CD1c-positive myeloid dendritic cell (primary cell): ENCODE data around the gene TP53AIP1.
"Not testable (repeated sequence)": the region's sequence is repeated elsewhere in the genome, so short reads cannot be mapped to it uniquely, and the experiment has no call there.

Experiments
- DNase-seq: peaks from one replicate; pipeline ENCODE4 v3.0.0-alpha.2; 2016; ENCODE audit errors: extremely low spot score

TP53AIP1 gene

DNA sequence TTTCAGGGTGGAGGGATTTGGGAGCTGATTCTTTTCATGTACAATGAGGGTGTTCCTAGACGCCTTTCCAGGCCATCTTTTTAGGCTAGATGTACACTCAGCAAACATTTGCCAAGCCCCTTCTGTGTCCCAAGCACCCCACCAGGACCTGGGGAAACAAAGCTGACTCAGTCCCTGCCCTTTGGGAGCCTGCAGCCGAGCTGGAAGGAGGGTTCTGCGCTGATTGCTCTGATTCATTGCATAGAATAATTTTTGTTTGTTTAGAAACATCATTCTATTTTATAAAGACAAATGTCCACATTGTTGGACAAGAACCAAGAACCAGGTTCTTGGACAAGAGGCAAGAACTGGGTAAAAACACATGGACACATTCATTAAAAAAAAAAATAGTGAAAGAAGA is 16.7 kb downstream of the TP53AIP1 start:
- no peak for DNase-seq

DNA sequence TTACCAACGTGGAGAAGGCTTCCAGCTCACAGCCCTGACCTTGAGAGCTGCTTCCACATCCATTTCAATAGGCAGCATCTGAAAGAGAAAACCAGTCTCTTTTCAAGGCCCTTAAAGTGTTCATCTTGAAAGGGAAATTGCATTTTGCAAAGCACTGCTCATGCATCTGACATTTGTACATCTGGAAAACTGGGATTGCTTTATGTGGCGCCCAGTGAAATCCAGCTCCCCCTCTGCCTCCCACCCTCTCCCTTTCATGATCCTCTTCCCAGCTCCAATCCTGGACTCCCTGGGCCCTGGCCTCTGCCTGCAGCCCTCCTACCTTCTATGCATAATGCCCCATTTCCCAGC is 17.4 kb downstream of the TP53AIP1 start:
- DNase-seq, result no peak

DNA sequence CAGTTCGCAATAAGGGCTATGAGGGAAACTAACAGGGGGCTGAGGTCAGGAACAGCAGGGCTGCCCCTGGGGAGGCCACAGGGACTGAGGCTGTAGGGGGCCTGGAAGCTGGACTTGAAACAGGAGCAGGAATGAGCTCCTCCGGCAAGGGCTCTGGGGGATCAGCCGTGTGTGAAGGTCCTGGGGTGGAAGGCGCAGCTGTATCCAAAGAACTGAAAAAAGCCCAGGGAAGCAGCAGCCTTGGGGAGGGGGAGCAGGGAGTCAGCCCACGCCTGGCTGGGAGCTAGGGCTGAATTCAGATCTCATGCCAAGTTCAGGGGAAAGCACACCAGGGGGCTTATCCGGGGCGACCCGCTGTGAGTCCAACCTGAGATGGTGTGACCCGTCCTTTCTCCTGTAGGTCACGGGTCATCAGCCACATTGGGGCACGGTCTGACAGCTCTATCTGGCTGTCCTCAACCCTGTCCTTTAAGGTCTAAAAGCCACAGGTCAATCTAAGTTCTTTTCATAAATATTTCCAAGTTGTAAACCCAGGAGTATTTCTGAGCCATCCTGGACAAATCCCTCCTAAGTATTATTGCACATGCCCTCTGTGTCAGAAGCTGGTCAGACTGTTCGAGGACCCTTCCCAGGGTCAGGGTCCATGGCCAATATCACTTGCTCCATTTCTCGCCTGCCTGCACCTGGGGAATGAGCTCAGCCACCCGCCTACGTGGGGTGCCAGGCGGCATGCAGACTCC is 18.0 kb downstream of the TP53AIP1 start:
- no peak for DNase-seq

DNA sequence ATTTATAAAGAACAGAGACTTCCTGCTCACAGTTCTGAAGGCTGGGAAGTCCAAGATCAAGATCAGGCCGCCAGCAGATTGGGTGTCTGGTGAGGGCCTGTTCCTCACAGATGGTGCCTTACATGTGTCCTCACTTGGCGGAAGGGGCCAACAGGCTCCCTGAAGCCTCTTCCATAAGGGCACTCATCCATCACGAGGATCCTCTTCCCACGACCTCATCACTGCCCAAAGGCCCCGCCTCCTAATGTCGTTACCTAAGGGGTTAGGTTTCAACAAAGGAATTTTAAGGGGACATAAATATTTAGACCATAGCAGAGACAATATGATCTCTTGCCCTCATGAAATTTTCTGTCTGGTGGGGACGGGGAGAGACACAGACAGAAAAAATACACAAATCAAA is 18.6 kb downstream of the TP53AIP1 start:
- no peak for DNase-seq

DNA sequence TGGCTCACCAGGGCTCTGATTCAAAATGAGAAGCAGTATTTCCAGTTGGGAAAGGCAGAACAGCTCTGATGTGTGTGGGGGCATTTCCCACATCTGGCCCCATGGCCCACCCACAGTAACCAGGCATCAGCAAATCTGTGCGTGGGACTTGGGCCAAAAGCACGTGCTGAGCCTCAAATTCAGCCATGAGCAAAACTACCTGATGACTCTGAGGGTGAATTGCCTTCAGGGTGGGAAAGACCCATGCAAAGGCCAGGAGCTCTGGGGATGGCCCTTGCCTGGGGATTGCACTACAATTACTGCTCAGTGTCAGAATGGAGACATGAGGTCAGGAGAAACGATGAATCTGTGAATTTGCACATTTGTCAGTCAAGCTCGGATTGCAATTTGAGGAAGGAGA is 20.9 kb downstream of the TP53AIP1 start:
- no peak for DNase-seq

DNA sequence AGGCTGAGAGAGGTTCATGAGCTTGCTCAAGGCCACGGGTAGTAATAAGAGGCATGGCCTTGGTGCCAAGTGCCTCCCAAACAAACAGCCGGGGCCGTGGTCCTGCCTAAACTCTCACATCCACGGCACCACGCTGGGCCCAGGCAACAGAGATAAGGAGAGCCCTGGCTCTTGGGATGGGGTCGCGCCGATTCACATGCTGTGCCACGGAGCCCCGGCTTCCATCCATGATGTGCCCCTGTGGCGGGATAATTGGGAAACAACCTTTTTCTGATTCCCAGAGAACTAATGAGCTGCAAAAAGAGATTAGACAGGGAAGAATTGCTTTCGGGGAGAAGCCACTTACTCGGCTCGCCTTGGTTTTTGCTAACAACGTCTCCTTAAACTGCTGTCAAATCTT is 22.0 kb downstream of the TP53AIP1 start:
- no peak for DNase-seq

DNA sequence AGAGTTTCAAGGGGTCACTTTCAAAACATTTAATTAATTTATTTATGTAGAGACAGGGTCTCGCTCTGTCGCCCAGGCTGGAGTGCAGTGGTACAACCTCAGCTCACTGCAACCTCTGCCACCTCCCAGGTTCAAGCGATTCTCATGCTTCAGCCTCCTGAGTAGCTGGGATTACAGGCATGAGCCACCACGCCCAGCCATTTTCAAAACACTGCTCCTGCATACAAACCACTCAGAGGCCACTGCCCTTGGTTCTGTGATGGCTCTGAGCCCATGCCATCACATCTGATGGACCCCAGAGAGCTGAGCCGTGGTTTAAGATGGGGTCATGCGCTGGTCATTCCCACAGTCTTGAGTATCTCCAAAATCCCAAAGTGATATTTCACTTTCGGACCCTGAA is 23.0 kb downstream of the TP53AIP1 start:
- not testable (repeated sequence) for DNase-seq

DNA sequence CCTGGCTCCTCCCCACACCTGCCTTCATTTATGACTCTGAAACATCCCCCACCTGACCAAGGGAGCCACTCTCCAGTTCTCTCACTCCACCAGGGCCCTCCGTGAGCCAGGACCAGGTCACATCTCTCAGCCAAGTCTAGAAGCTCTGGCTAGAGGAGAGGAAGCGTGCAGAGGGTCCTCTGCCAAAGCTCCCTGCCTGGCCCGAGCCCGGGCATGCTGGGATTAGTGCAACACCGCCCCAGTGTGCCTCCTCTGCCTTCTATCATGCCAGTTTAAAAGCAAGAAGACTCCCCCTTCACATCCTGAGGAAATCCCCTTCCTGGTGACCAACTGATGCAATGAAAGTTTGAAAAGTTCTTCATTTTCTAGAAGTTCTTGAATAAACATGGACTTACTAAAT is 23.5 kb downstream of the TP53AIP1 start:
- DNase-seq, result peak; percentile 13

DNA sequence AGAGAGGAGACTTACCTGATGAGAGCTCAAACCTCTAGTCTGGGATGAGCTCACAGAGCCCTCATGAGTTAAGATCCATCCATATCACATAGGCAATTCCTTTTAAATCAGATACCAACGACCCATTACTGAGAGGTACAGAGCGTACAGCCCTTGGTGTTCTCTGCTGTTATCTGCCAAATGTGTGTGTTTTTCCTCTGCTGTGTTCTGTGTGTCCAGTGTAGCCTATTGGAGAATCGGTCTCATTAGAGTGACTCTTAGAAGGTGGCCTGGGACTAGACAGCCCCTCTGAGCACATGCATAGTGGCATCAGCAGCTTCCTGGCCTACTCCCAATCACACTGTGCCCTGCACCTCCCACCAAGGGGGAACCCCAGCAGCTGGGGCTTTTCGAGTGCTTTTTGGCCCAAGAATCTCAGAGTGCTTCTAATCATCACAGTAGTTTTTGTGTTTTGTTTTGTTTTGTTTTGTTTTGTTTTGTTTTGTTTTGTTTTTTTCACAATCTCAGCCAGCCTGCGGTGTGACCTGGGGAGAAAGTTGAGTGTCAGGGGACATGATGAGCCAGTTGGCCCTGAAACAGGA is 25.4 kb downstream of the TP53AIP1 start:
- no peak for DNase-seq

DNA sequence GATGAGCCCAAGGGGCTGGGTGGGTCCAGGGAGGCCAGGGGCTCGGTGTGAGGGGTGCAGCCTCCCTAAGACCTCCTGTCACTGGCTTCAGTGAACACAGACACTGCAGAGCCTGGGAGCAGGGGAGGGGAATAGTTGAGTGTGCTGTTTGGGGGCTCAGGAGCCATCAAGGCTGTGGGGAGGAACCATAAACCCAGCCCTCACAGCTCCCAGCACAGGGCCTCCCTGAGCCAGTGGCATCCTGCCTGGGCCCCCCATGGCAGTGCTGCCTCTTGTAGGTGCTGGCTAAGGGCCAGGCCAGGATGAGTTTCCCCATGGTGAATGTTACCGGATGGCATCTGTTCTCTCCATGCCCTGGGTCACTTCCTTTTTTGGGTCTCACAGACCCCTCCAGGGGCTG is 26.0 kb downstream of the TP53AIP1 start:
- no peak for DNase-seq

DNA sequence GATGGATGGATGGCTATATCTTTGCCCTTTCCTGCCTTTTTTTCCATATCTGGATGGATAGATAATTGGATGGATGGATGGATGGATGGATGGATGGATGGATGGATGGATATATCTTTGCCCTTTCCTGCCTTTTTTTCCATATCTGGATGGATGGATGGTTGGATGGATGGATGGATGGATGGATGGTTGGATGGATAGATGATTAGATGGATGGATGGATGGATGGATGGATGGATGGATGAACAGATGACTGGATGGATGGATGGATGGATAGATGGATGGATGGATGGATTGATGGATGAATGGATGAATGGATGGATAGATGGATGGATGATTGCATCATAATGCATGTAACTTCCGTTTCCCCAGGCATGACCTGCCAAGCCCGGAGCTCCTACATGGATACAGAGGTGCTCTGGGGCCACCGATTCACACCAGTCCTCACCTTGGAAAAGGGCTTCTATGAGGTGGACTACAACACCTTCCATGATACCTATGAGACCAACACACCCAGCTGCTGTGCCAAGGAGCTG is 26.6 kb downstream of the TP53AIP1 start:
- DNase-seq, result no peak

DNA sequence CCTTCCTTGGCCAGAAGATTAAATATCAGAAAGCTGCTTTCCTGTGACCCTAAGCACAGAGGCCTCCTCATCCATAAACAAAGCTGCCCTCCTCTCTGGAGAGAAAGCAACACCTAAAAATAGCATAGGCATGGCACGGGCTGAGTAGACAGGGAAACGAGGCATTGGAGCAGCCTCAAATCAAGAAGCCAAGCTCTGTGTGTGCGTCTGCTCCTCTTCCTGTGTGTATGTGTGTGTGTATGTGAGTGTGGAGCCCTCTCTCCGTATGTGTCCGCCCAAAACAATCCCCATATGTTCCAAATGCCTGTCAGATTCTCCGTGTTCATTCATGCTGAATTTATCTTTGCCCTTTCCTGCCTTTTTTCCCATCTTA is 27.5 kb downstream of the TP53AIP1 start:
- DNase-seq, result no peak

DNA sequence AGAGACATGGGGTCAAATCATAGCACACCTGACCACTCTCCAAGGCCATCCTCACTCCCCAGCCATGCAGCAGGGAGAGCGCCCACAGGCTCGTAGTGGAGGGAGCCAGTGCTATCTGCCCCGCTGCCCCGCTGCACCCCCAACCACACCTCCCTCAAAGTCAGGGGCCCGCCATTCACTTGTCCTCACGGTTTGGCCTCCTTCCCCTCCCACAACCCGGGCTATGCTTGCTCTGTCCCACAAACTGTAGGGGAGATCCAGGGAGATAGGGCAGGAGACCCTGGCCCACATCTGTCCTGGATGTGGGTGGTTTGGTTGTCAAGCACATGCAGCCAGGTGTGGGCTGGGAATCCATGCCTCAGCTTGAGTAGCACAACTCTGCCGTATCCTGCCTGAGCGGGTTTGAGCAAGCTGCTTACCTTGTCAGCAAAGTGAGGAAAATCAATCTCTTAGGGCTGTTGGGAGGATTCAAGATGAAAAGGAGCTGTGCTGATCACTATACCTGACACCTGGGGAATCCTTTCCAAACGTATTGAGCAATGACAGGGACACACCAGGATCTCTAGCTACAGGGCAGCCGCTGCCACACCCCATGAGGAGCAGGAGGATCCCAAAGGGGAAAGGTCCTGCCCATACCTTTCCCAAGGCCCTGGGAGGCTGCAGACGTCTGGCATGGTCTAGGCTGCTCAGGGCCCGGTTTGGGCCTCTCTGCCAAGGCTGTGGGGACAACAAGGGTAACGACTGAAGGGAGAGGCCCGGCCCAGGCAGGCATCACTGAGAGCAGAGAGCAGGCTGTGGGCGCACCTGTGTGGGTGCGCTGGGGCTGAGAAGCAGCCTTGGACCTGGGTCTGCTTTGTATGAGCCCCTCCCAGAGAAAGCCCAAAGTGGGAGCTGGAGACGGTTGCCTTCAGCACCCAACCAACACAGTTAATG is 28.2 kb downstream of the TP53AIP1 start:
- DNase-seq, result no peak

DNA sequence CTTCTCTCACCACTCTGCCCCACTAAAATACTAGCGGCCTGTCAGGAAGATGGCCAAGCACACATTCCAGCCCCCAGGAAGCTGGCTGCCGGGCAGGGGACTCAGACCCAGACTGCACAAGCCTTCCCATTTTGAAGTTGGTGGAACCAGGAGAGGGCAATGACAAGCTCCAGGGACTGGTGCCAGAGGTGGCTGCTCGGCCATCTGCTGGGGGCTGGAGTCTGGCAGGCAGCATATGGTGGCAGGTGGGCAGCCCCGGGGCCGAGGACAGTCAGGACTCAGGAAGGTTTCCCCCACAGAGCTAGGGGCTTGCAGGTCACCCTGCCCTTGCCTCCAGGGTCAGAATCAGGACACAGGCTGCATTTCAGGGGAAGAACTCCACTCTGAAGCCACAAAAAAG is 28.9 kb downstream of the TP53AIP1 start:
- no peak for DNase-seq

DNA sequence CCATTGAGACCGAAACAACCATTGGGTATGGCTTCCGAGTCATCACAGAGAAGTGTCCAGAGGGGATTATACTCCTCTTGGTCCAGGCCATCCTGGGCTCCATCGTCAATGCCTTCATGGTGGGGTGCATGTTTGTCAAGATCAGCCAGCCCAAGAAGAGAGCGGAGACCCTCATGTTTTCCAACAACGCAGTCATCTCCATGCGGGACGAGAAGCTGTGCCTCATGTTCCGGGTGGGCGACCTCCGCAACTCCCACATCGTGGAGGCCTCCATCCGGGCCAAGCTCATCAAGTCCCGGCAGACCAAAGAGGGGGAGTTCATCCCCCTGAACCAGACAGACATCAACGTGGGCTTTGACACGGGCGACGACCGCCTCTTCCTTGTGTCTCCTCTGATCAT is 31.0 kb downstream of the TP53AIP1 start:
- no peak for DNase-seq

DNA sequence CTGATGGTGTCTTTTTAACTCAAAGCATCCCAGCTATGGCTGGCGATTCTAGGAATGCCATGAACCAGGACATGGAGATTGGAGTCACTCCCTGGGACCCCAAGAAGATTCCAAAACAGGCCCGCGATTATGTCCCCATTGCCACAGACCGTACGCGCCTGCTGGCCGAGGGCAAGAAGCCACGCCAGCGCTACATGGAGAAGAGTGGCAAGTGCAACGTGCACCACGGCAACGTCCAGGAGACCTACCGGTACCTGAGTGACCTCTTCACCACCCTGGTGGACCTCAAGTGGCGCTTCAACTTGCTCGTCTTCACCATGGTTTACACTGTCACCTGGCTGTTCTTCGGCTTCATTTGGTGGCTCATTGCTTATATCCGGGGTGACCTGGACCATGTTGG is 31.4 kb downstream of the TP53AIP1 start:
- DNase-seq, result no peak

DNA sequence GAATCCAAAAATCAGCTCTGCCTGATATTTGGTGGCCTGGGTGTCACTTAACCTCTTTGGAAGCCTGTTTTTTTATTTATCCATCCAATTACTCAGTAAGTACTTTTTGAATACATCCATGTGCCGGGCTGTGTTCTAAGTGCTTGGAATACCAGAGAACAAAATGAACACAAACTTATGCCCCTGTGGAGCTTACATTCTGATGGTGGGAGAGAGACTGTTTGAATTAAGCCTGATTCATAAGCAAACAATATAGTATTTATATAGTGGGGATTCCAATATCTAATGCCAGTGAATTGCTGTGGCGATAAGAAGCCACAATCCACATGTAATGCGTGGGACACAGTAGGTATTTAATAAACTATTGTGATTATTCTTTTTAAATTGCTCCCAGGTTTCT is 32.1 kb downstream of the TP53AIP1 start:
- DNase-seq, result no peak

DNA sequence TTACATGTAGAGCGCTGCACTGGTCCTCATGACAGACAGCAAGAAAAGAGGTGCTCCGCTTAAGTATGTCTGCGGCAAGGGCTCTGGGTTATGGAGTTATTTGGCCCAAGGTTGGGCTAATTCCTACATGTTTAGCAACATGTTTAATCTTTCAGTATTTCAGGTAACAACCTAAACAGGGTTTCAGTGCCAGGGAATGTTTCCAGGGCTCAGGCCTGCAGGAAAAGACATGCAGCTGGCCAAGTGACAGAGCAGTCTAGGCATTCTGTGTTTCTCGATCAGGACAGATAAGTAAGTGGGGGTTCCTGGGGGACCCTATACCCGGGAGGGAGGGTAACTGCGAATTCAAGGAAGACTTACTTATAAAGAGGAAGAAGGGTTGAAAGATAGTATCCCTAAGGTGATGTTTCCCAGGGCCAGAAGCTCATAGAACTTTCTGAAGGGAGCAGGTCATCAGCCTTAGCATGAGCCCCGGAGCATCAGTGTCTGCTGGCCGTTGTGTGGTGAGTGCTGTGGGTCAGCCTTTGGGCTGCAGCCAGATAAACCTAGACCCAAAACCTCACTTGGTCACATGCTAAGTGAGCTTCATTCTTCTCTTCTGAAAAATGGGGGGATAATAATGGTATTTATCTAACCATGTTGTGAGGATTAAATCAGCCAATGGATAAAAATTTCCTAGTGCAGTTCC is 33.1 kb downstream of the TP53AIP1 start:
- DNase-seq, result no peak

DNA sequence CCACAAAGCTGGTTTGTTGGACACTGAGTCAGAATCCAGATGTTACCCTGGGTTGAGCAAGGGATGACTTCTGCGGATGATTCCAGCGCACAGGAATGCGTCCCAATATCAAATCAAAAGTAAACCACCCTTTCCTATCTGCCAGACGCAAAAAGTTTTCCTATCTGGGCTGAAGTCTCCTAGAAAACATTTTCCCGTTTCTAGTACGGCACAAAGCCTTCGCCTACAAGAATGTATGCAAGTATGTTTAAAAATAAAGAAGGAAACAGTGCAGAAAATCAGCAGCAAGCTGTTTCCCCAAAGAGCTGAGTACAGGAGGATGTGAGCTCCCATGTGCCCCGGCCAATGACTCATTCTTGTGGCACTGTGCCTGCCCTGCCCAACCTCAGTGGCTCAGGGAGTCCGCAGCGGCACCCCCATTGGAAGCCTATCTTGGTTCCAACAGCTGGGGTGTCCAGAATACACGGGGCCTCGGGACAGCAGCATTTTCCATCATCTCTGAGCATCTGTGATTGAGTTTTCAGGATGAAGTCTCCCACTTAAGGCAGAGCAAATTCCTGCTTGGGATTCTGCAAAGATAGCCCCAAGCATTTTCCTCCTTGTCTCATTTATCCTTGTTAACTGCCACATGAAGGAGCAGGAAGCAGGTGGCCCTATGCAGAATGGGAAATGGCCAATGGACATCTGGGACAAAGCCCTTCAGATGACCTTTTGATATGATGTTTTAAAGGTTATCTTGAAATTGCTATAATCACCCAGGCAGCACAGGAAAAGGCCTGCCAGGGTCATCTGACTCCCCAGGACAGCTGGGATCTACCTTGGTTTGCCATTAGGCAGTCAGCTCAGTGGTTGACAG is 34.1 kb downstream of the TP53AIP1 start:
- DNase-seq, result peak; percentile 71

DNA sequence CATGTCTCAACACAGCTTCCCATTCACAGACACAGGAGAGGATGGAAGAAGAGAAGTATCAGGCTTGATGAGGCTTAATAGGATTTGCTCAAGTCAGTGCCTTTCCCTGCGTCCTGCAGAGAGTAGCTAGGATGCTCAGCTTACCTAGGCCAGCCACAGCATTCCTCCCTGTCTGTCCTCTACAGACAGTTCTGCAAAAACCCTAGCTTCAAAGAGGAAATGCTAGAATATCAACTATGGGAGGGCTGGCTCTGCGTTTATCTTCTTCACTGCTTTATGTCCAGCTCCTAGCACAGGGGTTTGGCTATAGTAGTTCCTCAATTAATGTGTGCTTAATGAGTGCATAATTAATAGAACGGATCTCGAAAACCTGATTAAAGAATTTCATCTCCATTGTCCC is 35.1 kb downstream of the TP53AIP1 start:
- DNase-seq, result peak; percentile 21
